Breast epithelium (tissue), 4 donors: Measurements from ENCODE around the gene RPL23. TPM values are rescaled to one million over a fixed set of nuclear protein-coding genes. Genes with fewer than 3 reads are reported as not detected.

Source experiments
- DNase-seq, 2 donors: peaks; one replicate each; pipeline ENCODE4 v3.0.0-alpha.2; 2019; ENCODE audit warnings: low spot score in 2 of 2
- H3K27ac ChIP-seq, 2 donors: fragments of 200-600 bp; sonication (generic) in 1 of 2; one replicate each; pipeline ENCODE4 v1.5.1; 2016 to 2019; ENCODE audit warnings: mild to moderate bottlenecking in 1 of 2
- H3K27me3 ChIP-seq, 2 donors: fragments of 200-600 bp; sonication (generic) in 1 of 2; one replicate each; pipeline versions ENCODE4 v1.5.1 to v1.6.0; 2017 to 2019; ENCODE audit warnings: control low read depth in 1 of 2, mild to moderate bottlenecking in 1 of 2
- H3K36me3 ChIP-seq: fragments of 200-600 bp; one replicate; pipeline ENCODE4 v1.5.1; 2019
- H3K4me1 ChIP-seq, 2 donors: fragments of 200-600 bp; sonication (generic); one replicate each; pipeline ENCODE4 v1.5.1; 2016 to 2019; ENCODE audit warnings: control low read depth in 1 of 2
- H3K4me3 ChIP-seq, 3 donors: fragments of 200-600 bp; sonication (generic); 1 replicate in 2 of 3; 2 replicates in 1 of 3; pipeline ENCODE4 v1.5.1; 2016 to 2019; ENCODE audit warnings: mild to moderate bottlenecking in 3 of 3, moderate library complexity in 2 of 3
- H3K9me3 ChIP-seq, 2 donors: fragments of 200-600 bp; sonication (generic) in 1 of 2; one replicate each; pipeline ENCODE4 v1.5.1; 2016 to 2019; ENCODE audit warnings: control low read depth in 1 of 2
- CTCF ChIP-seq, 3 donors: fragments of 450-650 bp; IDR thresholded peaks; one replicate each; pipeline ENCODE4 v1.5.1; 2016 to 2017; ENCODE audit warnings: antibody characterized with exemption in 3 of 3, mild to moderate bottlenecking in 3 of 3, moderate library complexity in 3 of 3
- POLR2A ChIP-seq: fragments of 450-650 bp; IDR thresholded peaks from one replicate; pipeline ENCODE4 v1.6.1; 2016; ENCODE audit warnings: antibody characterized with exemption, mild to moderate bottlenecking, moderate library complexity
- POLR2AphosphoS5 ChIP-seq, 3 donors: sonication (generic); formaldehyde crosslinking; IDR thresholded peaks; one replicate each; pipeline ENCODE4 v1.6.1; 2017; ENCODE audit warnings: antibody characterized with exemption in 3 of 3
- intact Hi-C: fragments of 100-400 bp; cut with DNase I; formaldehyde crosslinking; loops from one replicate; pipeline ENCODE4 v1.15.1; 2023; ENCODE audit warnings: low total_unique reads
- total RNA-seq, 3 donors: library from RNA; depleted of rRNA; stranded (reverse); fragments of >200 nt; gene quantifications; one replicate each; pipeline ENCODE4 v1.1.0, GENCODE V29; 2016

RPL23 gene
- total RNA-seq, 3 donors from 2014 or later, result 1,871 to 2,586 (median 2,024) TPM

DNA sequence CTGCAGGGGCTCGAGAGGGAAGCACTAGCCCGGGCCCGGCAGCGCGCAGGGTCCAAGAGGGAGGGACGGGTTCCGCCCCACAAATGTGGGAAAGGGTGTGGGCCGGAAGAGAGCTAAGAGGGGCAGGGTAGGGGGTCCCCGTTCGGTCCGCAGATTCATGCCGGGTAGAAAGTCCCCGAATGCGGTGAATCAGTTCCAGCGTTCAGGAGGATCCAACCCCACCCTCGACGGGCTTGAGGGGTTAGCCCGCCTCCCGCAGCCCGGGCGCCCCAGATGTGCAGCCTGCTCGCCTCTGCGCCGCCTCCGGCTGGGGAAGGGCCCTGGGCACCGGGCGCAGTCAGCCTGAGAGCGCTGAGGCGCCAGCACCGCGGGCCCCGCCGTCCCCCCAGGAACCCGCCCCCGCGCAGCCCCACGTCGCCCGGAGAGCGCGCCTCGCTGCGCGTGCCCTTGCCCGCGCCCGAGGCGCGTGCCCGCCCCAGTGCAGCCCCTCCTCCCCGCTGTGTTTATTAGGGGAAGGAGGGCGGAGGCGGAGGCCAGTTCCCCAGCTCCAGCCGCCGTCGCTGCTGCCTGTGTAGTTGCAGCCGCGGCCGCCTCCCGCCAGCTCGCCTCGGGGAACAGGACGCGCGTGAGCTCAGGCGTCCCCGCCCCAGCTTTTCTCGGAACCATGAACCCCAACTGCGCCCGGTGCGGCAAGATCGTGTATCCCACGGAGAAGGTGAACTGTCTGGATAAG lies 16.2 kb upstream of the RPL23 start, which contains the start of gene LASP1:
TSS of gene LASP1 (plus strand) at position 533 of the 733 bp plus-strand sequence. CDS start at position 665, 132 bp downstream.
- intact Hi-C loops, result no loop called here
- TF ChIP-seq CTCF (IDR thresholded peaks at IDR 0.05), result no peak
- peak; percentile 92 to 96 (median 93) for TF ChIP-seq POLR2AphosphoS5 (IDR thresholded peaks at IDR 0.05)
- TF ChIP-seq POLR2A, result peak; percentile 90
- Histone ChIP-seq H3K9me3 (no peaks in the 10 kb centered on the region), H3K4me1 (peaks cover 6 to 27% of the 10 kb centered on the region in 2 donors), H3K27ac (peak within 1 kb of the TSS; percentile 91 to 94), H3K36me3 (no peaks in the 10 kb centered on the region), H3K4me3 (peak within 1 kb of the TSS; percentile 80 to 92 (median 92)), H3K27me3 (no peaks in the 10 kb centered on the region)
- peak; percentile 81 to 85 for DNase-seq

GRCh38 chr17:38868817-38869525 lies 15.4 kb upstream of the RPL23 start:
- H3K4me3 ChIP-seq, result peak overlapping the region; percentile 80 to 92 (median 92)
- peak overlapping the region; percentile 91 to 94 for H3K27ac ChIP-seq
- peaks cover 6 to 20% of the 10 kb centered on the region in 2 donors for H3K4me1 ChIP-seq
- TF ChIP-seq CTCF (IDR thresholded peaks at IDR 0.05), result no peak
- TF ChIP-seq POLR2A, result no peak
- peak; percentile 47 to 86 (median 77) for TF ChIP-seq POLR2AphosphoS5 (IDR thresholded peaks at IDR 0.05)
- H3K36me3 ChIP-seq, result no peaks in the 10 kb centered on the region
- H3K9me3 ChIP-seq, result no peaks in the 10 kb centered on the region
- no peaks in the 10 kb centered on the region for H3K27me3 ChIP-seq
- DNase-seq, result peak; percentile 94 to 97
- intact Hi-C loops, result no loop called here

GRCh38 chr17:38867968-38868816 lies 14.7 kb upstream of the RPL23 start:
- H3K36me3 ChIP-seq, result no peaks in the 10 kb centered on the region
- no peaks in the 10 kb centered on the region for H3K27me3 ChIP-seq
- no peak for TF ChIP-seq POLR2A
- TF ChIP-seq POLR2AphosphoS5 (IDR thresholded peaks at IDR 0.05), result peak in 1 of 3 donors; percentile 26
- H3K4me3 ChIP-seq, result peak overlapping the region; percentile 80 to 92 (median 92)
- intact Hi-C loops, result no loop called here
- peak overlapping the region; percentile 84 to 91 for H3K27ac ChIP-seq
- peaks cover 6 to 12% of the 10 kb centered on the region in 2 donors for H3K4me1 ChIP-seq
- no peaks in the 10 kb centered on the region for H3K9me3 ChIP-seq
- no peak for DNase-seq

DNA sequence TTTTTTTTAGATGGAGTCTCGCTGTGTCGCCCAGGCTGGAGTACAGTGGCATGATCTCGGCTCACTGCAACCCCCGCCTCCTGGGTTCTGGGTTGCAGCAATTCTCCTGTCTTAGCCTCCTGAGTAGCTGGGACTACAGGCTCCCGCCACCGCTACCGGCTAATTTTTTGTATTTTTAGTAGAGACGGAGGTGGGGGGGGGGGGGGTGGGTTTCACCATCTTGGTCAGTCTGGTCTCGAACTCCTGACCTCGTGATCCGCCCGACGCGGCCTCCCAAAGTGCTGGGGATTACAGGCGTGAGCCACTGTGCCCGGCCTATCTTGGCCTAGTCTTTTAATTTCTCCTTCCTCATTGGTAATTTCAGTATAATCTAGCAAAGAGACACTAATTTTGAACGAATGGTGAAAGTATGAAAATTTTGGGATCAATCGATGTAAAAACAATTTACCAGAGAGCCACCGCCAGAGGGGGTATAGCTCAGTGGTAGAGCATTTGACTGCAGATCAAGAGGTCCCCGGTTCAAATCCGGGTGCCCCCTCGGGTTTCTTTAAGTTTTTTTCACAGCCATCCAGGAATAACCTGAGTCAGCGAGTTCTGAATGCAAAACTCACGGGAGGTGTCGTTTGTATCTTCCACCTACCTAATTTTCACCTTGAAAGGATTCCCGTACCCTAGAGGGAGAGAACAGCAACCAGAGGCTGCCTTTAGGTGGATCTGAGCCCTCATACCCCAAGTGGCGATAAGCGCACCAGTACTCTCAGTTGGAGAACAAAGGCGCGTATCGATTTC lies 13.9 kb upstream of the RPL23 start:
- Histone ChIP-seq H3K36me3 (no peaks in the 10 kb centered on the region), H3K4me3 (peak overlapping the region; percentile 80 to 92 (median 92)), H3K27ac (peak overlapping the region; percentile 84 to 91), H3K27me3 (no peaks in the 10 kb centered on the region), H3K4me1 (peaks cover 3 to 4% of the 10 kb centered on the region in 2 donors), H3K9me3 (no peaks in the 10 kb centered on the region)
- intact Hi-C loops, result no loop called here
- TF ChIP-seq POLR2A, result no peak
- no peak for TF ChIP-seq CTCF (IDR thresholded peaks at IDR 0.05)
- TF ChIP-seq POLR2AphosphoS5 (IDR thresholded peaks at IDR 0.05), result no peak
- DNase-seq, result no peak
